Measurements from ENCODE around the gene DND1. TPM values are rescaled to one million over a fixed set of nuclear protein-coding genes. Genes with fewer than 3 reads are reported as not detected.

Gene DND1
- total RNA-seq, 1 donor from 2014 or later = 1.0 TPM

GRCh38 chr5:140690941-140691924 lies 17.9 kb upstream of the DND1 start, which contains the start of the genes HARS1 and HARS2:
TSS of gene HARS1 (minus strand) at chr5:140691370. CDS start at chr5:140691304, 66 bp downstream.
TSS of gene HARS2 (plus strand) at chr5:140691455. CDS start at chr5:140691649, 194 bp downstream.
- Histone ChIP-seq H3K36me3 (ENCODE audit: control insufficient read depth, insufficient read depth, low read length) (peaks cover 3% of the 10 kb centered on the region), H3K4me3 (ENCODE audit: low read depth, low read length) (peak within 1 kb of the TSS; percentile 76), H3K27me3 (ENCODE audit: control insufficient read depth, insufficient read depth, low read length) (no peaks in the 10 kb centered on the region)
- TF ChIP-seq CTCF (IDR thresholded peaks at IDR 0.05; ENCODE audit: insufficient read depth, low read length, poor library complexity, severe bottlenecking) = no peak
- peak; percentile 88 for DNase-seq (ENCODE audit: low read depth)

- peaks cover 3% of the 10 kb centered on the region for H3K36me3 ChIP-seq (ENCODE audit: control insufficient read depth, insufficient read depth, low read length)
Observed at GRCh38 chr5:140690376-140690932, 17.1 kb upstream of the DND1 start.

GRCh38 chr5:140678993-140679392 lies 5.6 kb upstream of the DND1 start:
- H3K36me3 ChIP-seq (ENCODE audit: control insufficient read depth, insufficient read depth, low read length) = peaks cover 1% of the 10 kb centered on the region
- H3K27me3 ChIP-seq (ENCODE audit: control insufficient read depth, insufficient read depth, low read length) = no peaks in the 10 kb centered on the region
- H3K4me3 ChIP-seq (ENCODE audit: low read depth, low read length) = no peak overlapping the region
- no peak for DNase-seq (ENCODE audit: low read depth)
- no peak for TF ChIP-seq CTCF (IDR thresholded peaks at IDR 0.05; ENCODE audit: insufficient read depth, low read length, poor library complexity, severe bottlenecking)

More at GRCh38 chr5:140690376-140690932, 17.1 kb upstream of the DND1 start:
- H3K4me3 ChIP-seq (ENCODE audit: low read depth, low read length) = peak overlapping the region; percentile 76
- DNase-seq (ENCODE audit: low read depth) = no peak
- H3K27me3 ChIP-seq (ENCODE audit: control insufficient read depth, insufficient read depth, low read length) = no peaks in the 10 kb centered on the region
- TF ChIP-seq CTCF (IDR thresholded peaks at IDR 0.05; ENCODE audit: insufficient read depth, low read length, poor library complexity, severe bottlenecking) = no peak

- no peak for TF ChIP-seq CTCF (IDR thresholded peaks at IDR 0.05; ENCODE audit: insufficient read depth, low read length, poor library complexity, severe bottlenecking)
- no peak overlapping the region for H3K4me3 ChIP-seq (ENCODE audit: low read depth, low read length)
- H3K27me3 ChIP-seq (ENCODE audit: control insufficient read depth, insufficient read depth, low read length) = no peaks in the 10 kb centered on the region
- peaks cover 1% of the 10 kb centered on the region for H3K36me3 ChIP-seq (ENCODE audit: control insufficient read depth, insufficient read depth, low read length)
- no peak for DNase-seq (ENCODE audit: low read depth)
Observed at GRCh38 chr5:140677947-140678346, 4.6 kb upstream of the DND1 start.

- no peak for DNase-seq (ENCODE audit: low read depth)
- no peak for TF ChIP-seq CTCF (IDR thresholded peaks at IDR 0.05; ENCODE audit: insufficient read depth, low read length, poor library complexity, severe bottlenecking)
- H3K27me3 ChIP-seq (ENCODE audit: control insufficient read depth, insufficient read depth, low read length) = no peaks in the 10 kb centered on the region
- no peak overlapping the region for H3K4me3 ChIP-seq (ENCODE audit: low read depth, low read length)
- H3K36me3 ChIP-seq (ENCODE audit: control insufficient read depth, insufficient read depth, low read length) = peaks cover 1% of the 10 kb centered on the region
Observed at GRCh38 chr5:140674629-140675028, 1.3 kb upstream of the DND1 start.

Data from kidney epithelial cell (primary cell).